Activated CD4-positive, alpha-beta T cell treated with anti-CD3 and anti-CD28 coated beads, Interleukin-2, amount 50 U/mL, for 1 hour (primary cell): ENCODE results near the gene SPRING1.

Experiments
- DNase-seq: peaks from one replicate; pipeline ENCODE4 v3.0.0-alpha.2; 2020

Gene SPRING1

DNA sequence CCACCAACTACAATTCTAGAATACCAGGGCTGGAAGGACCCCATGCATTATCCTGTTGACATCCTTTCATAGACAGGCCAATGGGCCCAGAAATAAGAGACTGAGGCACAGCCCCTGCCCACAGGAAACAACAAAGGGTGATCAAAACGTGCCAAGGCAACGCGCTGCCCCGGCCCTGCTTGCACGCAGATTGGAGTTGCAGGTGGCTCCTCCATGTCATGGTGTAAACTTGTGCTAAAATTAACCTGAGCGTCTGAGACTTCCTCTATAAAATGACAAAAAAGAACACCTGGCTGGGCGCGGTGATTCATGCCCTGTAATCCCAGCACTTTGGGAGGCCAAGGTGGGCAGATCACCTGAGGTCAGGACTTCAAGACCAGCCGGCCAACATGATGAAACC is 30.1 kb downstream of the SPRING1 start:
- DNase-seq: no peak

DNA sequence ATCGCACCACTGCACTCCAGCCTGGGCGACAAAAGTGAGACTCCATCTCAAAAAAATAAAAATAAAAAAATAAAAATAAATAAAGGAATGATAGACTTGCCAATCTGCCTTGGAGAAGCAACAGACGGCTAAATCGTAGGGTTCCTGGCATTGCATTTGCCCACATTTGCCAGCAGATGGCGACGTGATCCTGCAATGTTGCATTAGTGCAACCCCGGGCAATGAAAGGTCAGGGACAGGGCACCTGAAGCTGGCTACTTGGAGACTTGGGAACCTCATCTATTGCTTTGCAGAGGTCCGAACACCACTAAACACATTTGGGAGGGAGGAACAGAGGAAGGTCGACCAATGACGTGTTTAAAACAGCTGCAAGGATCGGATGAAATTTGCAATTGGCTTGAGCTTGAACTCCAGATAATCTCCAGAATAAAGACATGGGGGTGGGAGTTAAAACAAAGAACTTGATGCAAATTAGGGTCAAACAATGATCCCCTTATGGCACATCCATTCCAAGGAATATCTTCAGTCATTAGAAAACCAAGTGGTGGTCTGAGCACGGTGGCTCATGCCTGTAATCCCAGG is 34.6 kb downstream of the SPRING1 start:
- DNase-seq: peak; percentile 63

DNA sequence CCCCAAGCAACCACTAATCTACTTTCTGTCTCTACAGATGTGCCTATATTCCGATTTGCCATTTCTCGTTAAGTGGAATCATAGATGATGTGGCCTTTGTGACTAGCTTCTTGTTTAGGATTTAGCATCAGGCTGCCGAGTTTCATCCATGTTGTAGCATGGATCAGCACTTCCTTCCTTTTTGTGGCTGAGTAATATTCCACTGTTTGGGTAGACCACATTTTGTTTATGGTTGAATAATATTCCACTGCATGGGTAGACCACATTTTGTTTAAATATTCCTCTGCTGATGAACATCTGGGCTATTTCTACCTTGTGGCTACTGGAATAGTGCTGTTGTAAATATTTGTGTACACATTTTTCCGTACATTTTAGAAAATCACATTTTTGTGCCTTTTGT is 36.4 kb downstream of the SPRING1 start:
- no peak for DNase-seq

DNA sequence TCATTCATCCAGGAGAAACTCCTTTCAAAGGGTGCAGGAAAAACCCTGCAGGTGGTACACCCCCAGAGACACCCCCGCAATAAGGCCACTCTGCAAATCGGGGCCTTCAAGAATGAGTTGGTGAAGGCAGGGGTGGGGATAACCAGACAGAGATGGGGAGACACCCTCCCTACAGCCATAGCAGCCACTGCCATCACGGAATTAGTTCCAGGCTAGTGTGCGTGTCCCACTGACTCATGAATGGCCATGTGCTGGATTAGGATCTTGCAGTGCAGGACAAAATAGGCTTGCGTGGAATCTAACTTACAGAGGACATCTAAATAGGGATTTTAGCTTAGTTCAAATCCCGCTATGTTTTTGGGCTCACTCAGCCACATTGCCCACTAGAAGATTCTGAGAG is 37.8 kb downstream of the SPRING1 start:
- no peak for DNase-seq

DNA sequence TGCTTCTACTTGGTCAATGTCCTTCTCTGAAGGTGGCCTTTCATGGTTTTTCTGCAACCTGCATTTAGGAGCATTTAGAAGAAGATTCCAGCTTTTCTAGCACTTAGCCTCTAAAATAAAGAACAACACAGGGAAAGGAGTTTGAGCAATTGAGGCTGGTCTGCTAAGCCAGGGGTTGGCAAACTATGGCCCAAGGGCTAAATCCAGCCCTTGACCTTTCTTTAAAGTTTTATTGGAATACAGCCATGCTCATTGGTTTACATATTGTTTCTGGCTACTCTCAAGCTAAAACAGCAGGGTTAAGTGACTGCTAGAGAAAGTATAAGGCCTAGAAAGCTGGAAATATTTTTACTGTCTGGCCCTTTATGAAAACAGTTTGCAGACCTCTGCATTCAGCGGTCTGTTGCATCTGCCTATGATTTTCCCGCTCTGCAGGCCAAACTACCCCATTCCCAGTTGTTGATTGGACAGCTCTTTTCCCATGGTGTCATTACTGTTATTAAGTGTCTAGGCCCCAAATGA is 39.3 kb downstream of the SPRING1 start:
- no peak for DNase-seq

DNA sequence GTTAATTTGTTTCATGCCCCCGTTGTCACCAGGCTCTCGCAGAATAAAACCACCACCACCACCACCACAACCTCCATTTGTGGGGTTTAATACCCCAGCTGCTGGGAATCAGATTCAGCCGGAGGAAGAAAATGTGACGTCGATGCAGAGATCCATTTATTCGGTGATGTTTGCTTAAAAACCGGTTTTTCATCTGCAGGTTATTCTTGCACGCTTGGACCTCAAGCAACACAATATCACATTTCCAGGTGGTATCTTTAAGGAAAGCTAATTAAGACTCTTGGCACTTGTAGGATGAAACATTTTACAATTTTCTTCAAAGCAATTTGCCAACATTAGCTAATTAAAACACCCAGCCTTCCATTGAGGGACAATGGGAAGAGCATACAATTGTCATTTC is 39.8 kb downstream of the SPRING1 start:
- DNase-seq: no peak

DNA sequence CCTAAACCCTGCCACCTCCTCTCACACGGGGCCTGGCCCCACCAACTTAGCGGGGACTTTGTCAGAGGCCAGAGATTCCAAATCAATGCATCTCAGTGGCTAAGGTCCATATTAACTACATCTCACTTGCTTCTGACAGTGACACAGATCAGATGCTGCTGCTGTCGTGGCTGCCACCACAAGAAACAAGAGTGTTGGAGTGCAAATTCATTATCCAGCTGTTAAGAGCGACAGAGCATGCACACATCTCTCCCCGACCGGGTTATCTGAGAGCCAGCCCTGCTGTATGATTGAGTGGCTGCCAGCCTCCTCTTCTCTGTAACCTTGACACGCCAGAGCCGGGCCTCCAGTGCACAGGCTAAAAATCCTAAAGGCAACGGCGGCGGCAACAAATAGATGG is 40.2 kb downstream of the SPRING1 start:
- no peak for DNase-seq

DNA sequence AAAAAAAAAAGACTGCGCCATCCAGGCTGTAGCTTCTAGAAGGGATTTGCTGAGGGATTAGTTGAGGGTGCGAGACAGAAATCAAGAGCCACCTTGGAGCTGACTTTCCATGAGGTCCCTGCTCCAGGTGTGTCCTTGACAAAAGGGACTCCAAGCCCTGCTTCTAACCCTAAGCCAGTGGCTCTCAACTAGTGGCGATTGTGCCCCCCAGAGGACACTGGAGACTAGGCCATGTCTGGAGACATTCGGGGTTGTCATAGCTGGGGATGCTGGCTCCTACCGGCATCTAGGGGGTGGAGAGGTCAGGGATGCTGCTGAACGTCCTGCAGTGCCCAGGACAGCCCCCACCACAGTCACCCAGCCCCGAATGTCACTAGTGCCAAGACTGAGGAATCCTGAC is 40.6 kb downstream of the SPRING1 start:
- no peak for DNase-seq

DNA sequence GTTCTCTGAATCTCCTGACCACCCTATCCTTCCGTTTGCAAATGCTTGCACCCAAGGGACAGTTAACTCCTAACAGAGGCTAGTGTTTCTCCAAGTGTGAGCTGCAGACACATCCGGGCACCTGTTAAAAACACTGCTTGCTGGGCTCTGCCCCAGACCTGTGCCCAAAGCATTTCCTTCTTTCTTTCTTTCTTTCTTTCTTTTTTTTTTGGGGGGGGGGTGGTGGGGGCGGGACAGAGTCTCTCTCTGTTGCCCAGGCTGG is 42.5 kb downstream of the SPRING1 start:
- no peak for DNase-seq

DNA sequence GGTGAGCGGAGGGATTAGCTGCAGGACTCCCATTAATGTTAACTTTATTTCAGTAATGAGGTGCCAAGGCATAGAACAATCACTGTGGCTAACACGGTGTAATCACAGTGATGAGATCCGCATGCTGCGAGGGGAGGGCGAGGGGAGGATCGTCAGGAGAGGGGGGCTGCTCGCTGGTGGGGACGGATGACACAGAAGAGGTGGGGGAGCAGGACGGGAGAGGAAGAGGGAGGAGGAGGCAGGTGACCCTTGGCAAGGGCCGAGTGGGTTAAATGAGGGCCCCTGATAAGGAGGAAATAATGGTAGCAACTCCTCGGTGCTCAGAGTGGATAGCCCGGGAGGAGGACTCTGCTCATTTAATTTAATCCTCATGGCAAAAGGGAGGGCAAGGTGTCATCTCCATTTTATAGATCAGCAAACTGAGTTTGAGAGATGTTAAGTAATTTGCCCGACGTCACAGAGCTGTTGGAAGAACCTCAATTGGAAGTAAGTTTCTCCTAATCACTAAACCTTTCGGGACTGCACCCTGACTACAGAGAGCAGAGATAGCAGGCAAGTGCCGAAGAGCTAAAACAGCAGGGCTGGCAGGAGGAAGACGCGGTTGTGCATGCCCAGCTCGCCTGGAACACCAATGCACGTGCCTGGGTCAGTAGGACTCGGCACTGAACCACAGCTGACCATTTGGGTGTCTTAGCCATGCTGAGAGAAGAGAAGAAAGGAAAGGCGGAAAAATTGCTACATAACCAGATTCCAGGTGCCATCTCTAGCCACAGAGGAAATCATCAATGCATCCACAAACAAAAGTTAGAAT is 43.0 kb downstream of the SPRING1 start:
- no peak for DNase-seq

DNA sequence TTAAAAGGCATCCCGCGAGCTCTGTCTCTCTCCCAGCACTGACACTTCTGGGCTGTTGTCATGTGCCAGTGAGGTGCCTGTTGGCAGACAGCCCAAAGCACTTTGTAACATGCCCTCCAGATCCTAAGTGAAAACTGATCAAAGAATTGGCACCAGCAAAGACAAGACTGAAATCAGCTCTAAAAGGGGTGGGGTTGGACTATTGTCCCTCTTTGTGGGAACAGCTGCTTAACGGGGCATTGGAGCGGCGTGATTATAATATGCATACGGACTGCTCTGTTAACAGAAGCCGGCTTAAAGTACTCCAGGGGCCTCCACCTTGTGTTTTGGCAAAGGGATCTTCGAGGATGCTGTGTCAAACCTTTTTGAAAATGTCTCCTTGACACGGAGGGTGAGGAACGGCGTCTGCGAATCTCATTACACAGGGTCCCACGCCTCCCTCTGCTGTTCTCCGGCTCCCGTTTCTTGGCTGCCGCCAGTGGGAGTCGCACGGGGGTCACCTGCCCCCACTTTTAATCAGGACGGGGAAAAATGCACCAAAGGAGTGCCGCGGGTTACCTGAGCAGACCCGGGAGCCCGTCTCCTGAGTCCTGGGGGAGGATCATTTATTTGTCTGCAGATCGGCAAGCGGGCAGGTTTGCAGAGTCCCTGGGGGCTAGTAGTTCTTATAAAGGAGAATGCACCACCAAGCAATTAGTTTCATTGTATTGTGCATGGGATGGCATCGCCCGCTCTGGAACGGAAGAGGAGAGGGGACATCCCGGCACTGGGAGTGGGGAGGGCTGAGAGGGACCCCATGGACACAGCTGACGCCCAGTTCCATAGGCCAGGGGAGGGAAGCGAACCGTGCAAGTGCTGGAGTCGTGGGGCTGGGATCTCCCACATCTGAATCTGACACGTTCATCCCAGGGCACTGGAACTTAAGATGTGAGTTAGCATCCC is 44.3 kb downstream of the SPRING1 start:
- no peak for DNase-seq

DNA sequence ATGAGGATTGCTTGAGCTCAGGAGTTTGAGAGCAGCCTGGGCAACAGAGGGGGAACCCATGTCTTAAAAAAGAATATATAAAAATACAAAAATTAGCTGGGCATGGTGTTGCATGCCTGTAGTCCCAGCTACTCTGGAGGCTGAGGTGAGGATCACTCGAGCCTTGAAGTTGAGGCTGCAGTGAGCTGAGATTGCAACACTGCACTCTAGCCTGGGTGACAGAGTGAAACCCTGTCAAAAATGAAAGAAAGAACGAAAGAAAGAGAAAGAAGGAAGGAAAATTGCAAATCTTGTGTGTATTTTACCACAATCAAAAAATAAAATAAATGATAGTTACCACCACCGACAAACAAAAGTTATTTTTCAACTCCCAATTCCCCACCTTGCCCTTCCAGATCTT is 45.3 kb downstream of the SPRING1 start:
- no peak for DNase-seq

DNA sequence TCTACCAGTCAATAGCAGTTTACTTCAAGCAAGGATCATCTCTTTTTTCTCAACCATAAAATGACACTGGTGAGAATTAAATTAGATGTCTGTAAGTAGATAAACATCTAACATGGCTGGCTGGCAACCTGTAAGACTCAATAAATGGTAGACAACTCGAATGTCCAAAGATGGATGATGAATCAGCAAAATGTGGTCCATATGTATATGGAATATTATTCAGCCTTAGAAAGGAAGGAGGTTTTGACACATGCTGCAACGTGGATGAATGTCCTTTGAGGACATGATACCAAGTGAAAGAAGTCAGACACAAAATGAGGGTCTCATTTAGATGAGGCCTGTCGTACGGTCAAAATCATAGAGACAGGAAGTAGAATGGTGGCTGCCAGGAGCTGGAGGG is 46.2 kb downstream of the SPRING1 start:
- DNase-seq: no peak

DNA sequence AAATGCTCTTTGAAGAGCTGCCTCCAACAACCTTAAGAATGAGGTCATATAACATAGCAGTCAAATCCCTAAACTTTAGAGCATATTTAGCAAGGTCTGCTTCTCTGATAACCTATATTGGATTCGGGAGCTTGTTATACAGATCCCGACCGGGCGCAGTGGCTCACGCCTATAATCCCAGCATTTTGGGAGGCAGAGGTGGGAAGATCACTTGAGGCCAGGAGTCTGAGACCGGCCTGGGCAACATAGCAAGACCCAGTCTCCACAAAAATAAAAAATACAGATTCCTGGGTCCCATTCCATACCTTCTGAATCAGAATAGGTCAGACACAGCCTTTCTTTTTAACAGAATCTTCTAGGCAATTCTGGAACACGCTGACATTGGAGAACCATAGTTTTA is 46.7 kb downstream of the SPRING1 start:
- no peak for DNase-seq

DNA sequence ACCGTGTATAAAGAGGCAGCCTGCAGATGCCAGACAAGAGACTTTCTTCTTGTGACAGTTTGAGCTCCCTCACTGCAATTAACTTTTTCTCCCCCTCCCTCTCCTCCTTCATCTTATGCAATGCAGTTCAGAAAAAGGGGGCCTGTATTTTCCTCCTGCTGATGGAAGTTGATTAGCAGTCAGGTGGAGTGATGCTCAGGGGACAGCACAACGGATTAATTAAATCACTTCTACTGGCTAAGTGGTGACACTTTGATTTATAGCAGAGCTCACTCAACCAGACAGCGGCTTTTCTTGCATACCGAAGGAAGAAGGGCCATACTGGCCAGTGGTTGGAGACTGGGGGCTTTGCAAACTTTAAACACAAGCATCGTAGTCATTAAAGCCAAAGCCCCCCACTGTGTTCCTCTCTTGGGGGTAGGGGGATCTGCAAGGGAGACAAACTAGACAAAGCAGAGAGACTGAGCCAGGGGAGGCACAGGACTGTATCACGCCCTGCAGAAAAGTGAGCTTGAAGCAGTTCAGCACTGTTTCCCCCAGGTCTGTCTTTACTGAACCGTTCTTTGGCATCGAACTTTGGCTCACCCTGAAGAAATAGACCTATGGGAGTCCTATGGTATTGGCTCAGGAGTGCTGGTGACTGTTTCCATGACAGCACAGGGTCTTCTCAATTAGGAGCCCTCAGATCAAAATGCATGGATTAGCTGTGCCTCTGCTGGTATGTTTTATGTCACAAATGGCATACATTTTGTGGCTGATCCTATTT is 47.7 kb downstream of the SPRING1 start:
- no peak for DNase-seq

DNA sequence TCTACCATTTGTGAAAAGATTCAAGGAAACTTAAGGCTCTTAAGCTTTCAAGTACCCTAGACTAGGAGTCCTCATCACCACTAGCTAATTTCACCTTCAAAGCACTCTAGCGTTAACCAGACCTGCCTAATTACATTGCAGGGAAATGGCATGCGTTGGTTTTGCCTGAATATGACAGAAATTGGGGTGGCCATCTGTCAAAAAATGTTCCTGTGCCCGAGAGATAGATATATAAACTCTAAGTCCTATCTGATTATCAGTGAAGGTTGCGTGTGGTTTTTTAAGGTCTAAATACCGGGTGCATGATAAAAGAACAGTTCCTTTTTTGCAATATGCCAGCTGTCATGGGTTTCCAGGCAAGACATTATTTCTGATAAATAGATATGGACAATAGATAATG is 48.3 kb downstream of the SPRING1 start:
- no peak for DNase-seq
